T-cell (primary cell): ENCODE results near the gene RAMACL. TPM values are rescaled to one million over a fixed set of nuclear protein-coding genes. Genes with fewer than 3 reads are reported as not detected.

Experiments
- ATAC-seq, 4 experiments: fragments of 200-7000 bp in 3 of 4; fragments of 150-1000 bp in 1 of 4; cut with Tn5 transposase; replicated peaks in 1 of 4; 1 replicate in 3 of 4; 2 replicates in 1 of 4; pipeline ENCODE4 v1.10.0; 2021; ENCODE audit warnings: moderate library complexity in 3 of 4, mild to moderate bottlenecking in 2 of 4, moderate number of reproducible peaks in 1 of 4
- CTCF ChIA-PET, 2 donors: fragments of 300-600 bp; sonication (Branson Sonifier 250); formaldehyde crosslinking; loops; one replicate each; lab custom pipeline; 2022; ENCODE audit warnings: antibody characterized with exemption in 2 of 2; lab: Charles Lee
- POLR2A ChIA-PET, 2 donors: fragments of 300-600 bp; sonication (Branson Sonifier 250); formaldehyde crosslinking; loops; one replicate each; lab custom pipeline; 2022; ENCODE audit warnings: antibody characterized with exemption in 2 of 2; lab: Charles Lee
- DNase-seq, 35 experiments: peaks; one replicate each; pipeline versions ENCODE4 v3.0.0 to v3.0.0-alpha.2; 2013 to 2023
- H3K27ac ChIP-seq: one replicate; pipeline ENCODE4 v1.5.1; 2013; ENCODE audit warnings: low read length
- H3K27me3 ChIP-seq, 2 experiments: replicated peaks in 1 of 2; 1 replicate in 1 of 2; 2 replicates in 1 of 2; pipeline versions ENCODE4 v1.6.1 to v1.7.0; 2013; ENCODE audit warnings: low read length in 1 of 2, mixed read lengths in 1 of 2; ENCODE audit not compliant: control insufficient read depth in 2 of 2, insufficient read depth in 2 of 2; ENCODE audit errors: extremely low read depth in 1 of 2
- H3K36me3 ChIP-seq, 2 donors: 1 replicate in 1 of 2; 2 replicates in 1 of 2; pipeline versions ENCODE4 v1.6.1 to v1.7.0; 2013; ENCODE audit warnings: low read length in 1 of 2; ENCODE audit not compliant: control insufficient read depth in 2 of 2, insufficient read depth in 1 of 2; ENCODE audit errors: extremely low read depth in 1 of 2
- H3K4me1 ChIP-seq, 2 experiments: 1 replicate in 1 of 2; 2 replicates in 1 of 2; pipeline versions ENCODE4 v1.6.1 to v1.7.0; 2013; ENCODE audit warnings: low read length in 2 of 2, mixed read lengths in 1 of 2; ENCODE audit not compliant: insufficient read depth in 2 of 2, control insufficient read depth in 1 of 2; ENCODE audit errors: extremely low read depth in 1 of 2
- H3K4me3 ChIP-seq, 2 donors: 1 replicate in 1 of 2; 2 replicates in 1 of 2; pipeline versions ENCODE4 v1.5.1 to v1.7.0; 2013; ENCODE audit warnings: mild to moderate bottlenecking in 2 of 2, low read length in 1 of 2, moderate library complexity in 1 of 2; ENCODE audit not compliant: control insufficient read depth in 1 of 2; ENCODE audit errors: extremely low read depth in 1 of 2
- H3K9me3 ChIP-seq: 2 replicates; pipeline ENCODE4 v1.7.0; 2013
- H3K27ac Mint-ChIP-seq, 2 donors: one replicate each; pipeline ENCODE4 v1.8.0; 2020 to 2021; ENCODE audit warnings: mild to moderate bottlenecking in 2 of 2, mixed read lengths in 2 of 2
- H3K27me3 Mint-ChIP-seq, 2 donors: one replicate each; pipeline ENCODE4 v1.8.0; 2021 to 2022; ENCODE audit warnings: mixed read lengths in 2 of 2
- H3K36me3 Mint-ChIP-seq: one replicate; pipeline ENCODE4 v1.8.0; 2021; ENCODE audit warnings: mixed read lengths
- H3K4me1 Mint-ChIP-seq, 3 donors: one replicate each; pipeline ENCODE4 v1.8.0; 2020 to 2022; ENCODE audit warnings: mixed read lengths in 3 of 3, mild to moderate bottlenecking in 1 of 3
- H3K4me3 Mint-ChIP-seq, 3 donors: one replicate each; pipeline ENCODE4 v1.8.0; 2020 to 2022; ENCODE audit warnings: mild to moderate bottlenecking in 3 of 3, mixed read lengths in 3 of 3, moderate library complexity in 3 of 3
- H3K9me3 Mint-ChIP-seq, 3 donors: one replicate each; pipeline ENCODE4 v1.8.0; 2020 to 2022; ENCODE audit warnings: mixed read lengths in 3 of 3
- WGBS: methylation state at CpG from one replicate; pipeline ENCODE4 v1.1.5; 2013; ENCODE audit warnings: missing lambda C conversion rate; ENCODE audit not compliant: insufficient coverage; 5-methylcytosine and 5-hydroxymethylcytosine counted together
- total RNA-seq, 35 experiments: library from RNA in 6 of 35; stranded (reverse) in 6 of 35; fragments of 120-200 nt in 1 of 35; gene quantifications; one replicate each; pipeline versions ENCODE4 v1.2.1 to v1.2.4 and lab custom pipeline; 2013 to 2026

The RAMACL gene
- total RNA-seq, 5 donors from 2014 or later (not counting 1 experiment from before 2014, with no cell fraction given): 0.47 to 2.8 (median 1.2) TPM

GRCh38 chr6:166630462-166630861, 44.0 kb upstream of the RAMACL start:
- H3K4me3 ChIP-seq: no peak overlapping the region
- Mint-ChIP-seq H3K9me3 (no peaks in the 10 kb centered on the region), H3K36me3 (peaks cover 4% of the 10 kb centered on the region), H3K4me3 (no peak overlapping the region), H3K27me3 (peaks cover 26 to 36% of the 10 kb centered on the region in 2 donors), H3K27ac (no peak overlapping the region), H3K4me1 (peaks cover 12 to 19% (median 16%) of the 10 kb centered on the region in 3 donors)
- POLR2A ChIA-PET: no interaction called here
- H3K9me3 ChIP-seq: no peaks in the 10 kb centered on the region
- peaks cover 0 to 50% of the 10 kb centered on the region in 2 experiments for H3K27me3 ChIP-seq
- peaks cover 4 to 24% of the 10 kb centered on the region in 2 experiments for H3K4me1 ChIP-seq
- H3K27ac ChIP-seq: no peak overlapping the region
- WGBS: 79% methylated on average over 6 of the region's 6 CpGs
- H3K36me3 ChIP-seq: no peaks in the 10 kb centered on the region
- ATAC-seq (no peak), DNase-seq (no peak)
- CTCF ChIA-PET: interaction anchor here in 1 of 2 donors (0.6 kb wide), 1 partner anchor 27 kb away, joined by 3 read pairs; no protein-coding TSS in a partner anchor

- peaks cover 4 to 24% of the 10 kb centered on the region in 2 experiments for H3K4me1 ChIP-seq
- ChIA-PET CTCF (no interaction called here), POLR2A (interaction anchor here in 1 of 2 donors (0.5 kb wide), 1 partner anchor 290 kb away, joined by 3 read pairs; no protein-coding TSS in a partner anchor)
- H3K9me3 Mint-ChIP-seq: no peaks in the 10 kb centered on the region
- no peak overlapping the region for H3K4me3 ChIP-seq
- no peak for ATAC-seq
- H3K4me3 Mint-ChIP-seq: no peak overlapping the region
- H3K4me1 Mint-ChIP-seq: peaks cover 12 to 19% (median 19%) of the 10 kb centered on the region in 3 donors
- 94% methylated on average over 3 of the region's 5 CpGs for WGBS
- peaks cover 0 to 48% of the 10 kb centered on the region in 2 experiments for H3K27me3 ChIP-seq
- no peak for DNase-seq
- H3K9me3 ChIP-seq: no peaks in the 10 kb centered on the region
- H3K27ac ChIP-seq: no peak overlapping the region
- no peak overlapping the region for H3K27ac Mint-ChIP-seq
- H3K36me3 ChIP-seq: no peaks in the 10 kb centered on the region
- H3K27me3 Mint-ChIP-seq: peaks cover 29 to 37% of the 10 kb centered on the region in 2 donors
- H3K36me3 Mint-ChIP-seq: peaks cover 4% of the 10 kb centered on the region
Observed at GRCh38 chr6:166629628-166630027, 43.1 kb upstream of the RAMACL start.

GRCh38 chr6:166627875-166628801, 41.7 kb upstream of the RAMACL start:
- Mint-ChIP-seq H3K27me3 (peaks cover 25 to 36% of the 10 kb centered on the region in 2 donors), H3K36me3 (no peaks in the 10 kb centered on the region), H3K27ac (peak overlapping the region; percentile 89 to 97), H3K4me1 (peaks cover 12 to 19% (median 19%) of the 10 kb centered on the region in 3 donors), H3K9me3 (no peaks in the 10 kb centered on the region), H3K4me3 (peak overlapping the region; percentile 86 to 97 (median 91))
- Histone ChIP-seq H3K4me3 (peak overlapping the region; percentile 71 to 75), H3K27ac (peak overlapping the region; percentile 38), H3K27me3 (peaks cover 0 to 46% of the 10 kb centered on the region in 2 experiments), H3K9me3 (no peaks in the 10 kb centered on the region), H3K4me1 (peaks cover 4 to 24% of the 10 kb centered on the region in 2 experiments), H3K36me3 (no peaks in the 10 kb centered on the region)
- POLR2A ChIA-PET: interaction anchor here in 1 of 2 donors (0.6 kb wide), 1 partner anchor 75 kb away, joined by 3 read pairs; no protein-coding TSS in a partner anchor
- WGBS: under 1% methylated on average over 39 of the region's 61 CpGs
- CTCF ChIA-PET: interaction anchor here (0.6 to 1.0 kb wide), 6 partner anchors 61 to 247 kb away, joined by 4 to 7 read pairs (median 5); no protein-coding TSS in a partner anchor
- ATAC-seq (peak; percentile 25 to 41 (median 35)), DNase-seq (peak in 33 of 35 experiments; percentile 19 to 76 (median 43))

GRCh38 chr6:166627033-166627874, 40.8 kb upstream of the RAMACL start, which contains the start of gene RPS6KA2:
Gene RPS6KA2, minus strand, starts transcription at chr6:166627251. Its CDS starts 232 bp downstream, at chr6:166627019.
- DNase-seq: peak; percentile 98 to 100 (median 100)
- Mint-ChIP-seq H3K36me3 (no peaks in the 10 kb centered on the region), H3K9me3 (no peaks in the 10 kb centered on the region), H3K4me1 (peaks cover 12 to 19% (median 19%) of the 10 kb centered on the region in 3 donors), H3K4me3 (peak within 1 kb of the TSS; percentile 86 to 97 (median 91)), H3K27ac (peak within 1 kb of the TSS; percentile 89 to 97), H3K27me3 (peaks cover 20 to 36% of the 10 kb centered on the region in 2 donors)
- peak; percentile 89 to 94 (median 90) for ATAC-seq
- H3K36me3 ChIP-seq: no peaks in the 10 kb centered on the region
- H3K27me3 ChIP-seq: peaks cover 0 to 40% of the 10 kb centered on the region in 2 experiments
- no peaks in the 10 kb centered on the region for H3K9me3 ChIP-seq
- WGBS: under 1% methylated on average over 87 of the region's 87 CpGs
- ChIA-PET CTCF (interaction anchor here (0.6 to 1.0 kb wide), 6 partner anchors 60 to 246 kb away, joined by 4 to 7 read pairs (median 5); no protein-coding TSS in a partner anchor), POLR2A (interaction anchor here in 1 of 2 donors (1.0 kb wide), 1 partner anchor 87 kb away, joined by 4 read pairs; no protein-coding TSS in a partner anchor)
- peak within 1 kb of the TSS; percentile 71 to 88 for H3K4me3 ChIP-seq
- H3K4me1 ChIP-seq: peaks cover 4 to 24% of the 10 kb centered on the region in 2 experiments
- peak within 1 kb of the TSS; percentile 38 for H3K27ac ChIP-seq

- Histone ChIP-seq H3K4me1 (peaks cover 4 to 24% of the 10 kb centered on the region in 2 experiments), H3K9me3 (no peaks in the 10 kb centered on the region), H3K36me3 (no peaks in the 10 kb centered on the region), H3K27ac (no peak overlapping the region), H3K4me3 (peak overlapping the region; percentile 58 to 88), H3K27me3 (peaks cover 0 to 32% of the 10 kb centered on the region in 2 experiments)
- WGBS: 7% methylated on average over 66 of the region's 66 CpGs
- peak overlapping the region in 1 of 2 donors; percentile 48 for H3K27ac Mint-ChIP-seq
- no peaks in the 10 kb centered on the region for H3K9me3 Mint-ChIP-seq
- H3K4me3 Mint-ChIP-seq: peak overlapping the region; percentile 80 to 97 (median 85)
- H3K4me1 Mint-ChIP-seq: peaks cover 12 to 19% (median 19%) of the 10 kb centered on the region in 3 donors
- ATAC-seq (peak in 3 of 4 experiments; percentile 0 to 3 (median 2)), DNase-seq (peak in 31 of 35 experiments; percentile 4 to 50 (median 14))
- ChIA-PET CTCF (interaction anchor here in 1 of 2 donors (0.6 kb wide), 1 partner anchor 140 kb away, joined by 3 read pairs; no protein-coding TSS in a partner anchor), POLR2A (interaction anchor here in 1 of 2 donors (0.6 to 1.0 kb wide), 2 partner anchors 87 to 130 kb away, joined by 3 to 4 read pairs; no protein-coding TSS in a partner anchor)
- H3K27me3 Mint-ChIP-seq: peaks cover 22 to 35% of the 10 kb centered on the region in 2 donors
- H3K36me3 Mint-ChIP-seq: no peaks in the 10 kb centered on the region
Observed at GRCh38 chr6:166626177-166627032, 39.9 kb upstream of the RAMACL start.
